ENCODE data around the gene MT1M. TPM values are rescaled to one million over a fixed set of nuclear protein-coding genes. Genes with fewer than 3 reads are reported as not detected.

The MT1M gene
- total and polyA plus RNA-seq, 2 of the 4 experiments (the other 2 are of a cell fraction), result 0.10 TPM; not detected in 1

DNA sequence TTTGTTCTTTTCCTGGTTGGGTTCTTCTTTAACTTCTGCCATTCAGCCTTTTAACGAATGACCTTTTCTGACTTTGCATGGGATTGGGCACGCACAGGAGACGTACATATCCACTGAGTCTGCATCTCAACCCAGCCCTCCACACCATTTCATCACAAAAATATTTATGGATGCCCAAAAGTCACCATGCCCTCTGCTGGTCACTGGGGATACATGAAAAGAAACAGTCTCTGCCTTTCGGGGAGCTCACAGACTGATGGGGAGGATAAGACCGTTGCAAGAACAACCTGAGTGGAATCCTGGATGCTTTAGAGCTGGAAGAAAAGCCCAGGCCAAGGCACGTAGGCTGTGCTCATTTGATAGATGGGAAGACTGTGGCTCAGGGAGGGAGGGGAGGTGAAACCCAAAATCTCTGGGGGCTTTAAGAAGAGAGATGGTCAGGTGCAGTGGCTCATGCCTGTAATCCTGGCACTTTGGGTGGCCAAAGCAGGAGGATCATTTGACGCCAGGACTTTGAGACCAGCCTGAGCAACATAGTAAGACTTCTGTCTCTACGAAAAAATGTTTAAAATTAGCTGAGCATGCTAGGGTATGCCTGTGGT is 32.0 kb upstream of the MT1M start (continued):
- peak; percentile 70 for TF ChIP-seq CTCF (conservative IDR thresholded peaks at IDR 0.05; ENCODE audit: low read depth, low read length)

GRCh38 chr16:56601325-56601724 is 31.1 kb upstream of the MT1M start:
- in situ Hi-C loops (cut with MboI; ENCODE audit: low sequenced_read_pairs) (loop anchor here (5.0 kb wide), 1 partner anchor 89 kb away; no protein-coding TSS in a partner anchor), dilution Hi-C loops (cut with HindIII; ENCODE audit: low sequenced_read_pairs, unreplicated experiment) (no loop called here), intact Hi-C loops (cut with micrococcal nuclease) (loop anchor here (2.0 to 10.0 kb wide), 3 partner anchors 101 to 247 kb away; no protein-coding TSS in a partner anchor)
- ChIA-PET CTCF (interaction anchor here (1.0 to 1.5 kb wide), 6 partner anchors 9 to 101 kb away, joined by 4 to 9 read pairs (median 4); no protein-coding TSS in a partner anchor), POLR2A (ENCODE audit: unreplicated experiment) (no interaction called here)
- Histone ChIP-seq H3K23ac (ENCODE audit: low read depth, low read length) (no peak overlapping the region), H4K20me1 (ENCODE audit: insufficient read depth, low read length) (peaks cover 4% of the 10 kb centered on the region), H2BK20ac (ENCODE audit: low read depth, low read length) (no peak overlapping the region), H3K27me3 (ENCODE audit: control insufficient read depth, insufficient read depth, low read length) (no peaks in the 10 kb centered on the region), H3K14ac (replicated peaks; ENCODE audit: low read depth, low read length) (no peak overlapping the region), H2BK120ac (ENCODE audit: low read depth, low read length) (0 out of 2 replicates have a peak overlapping the region, but pooled peaks have one; percentile 5), H3K9me1 (ENCODE audit: insufficient read depth, low read length) (peaks cover 15% of the 10 kb centered on the region), H3K79me1 (ENCODE audit: low read depth in 1 of 2, low read length in 2 of 2) (peaks cover 0 to 6% of the 10 kb centered on the region in 2 experiments; a peak in 1 of 4 replicates), H2AK9ac (replicated peaks; ENCODE audit: low read depth, low read length, poor library complexity) (no peak overlapping the region), H4K91ac (ENCODE audit: insufficient read depth, low read depth, low read length) (no peak overlapping the region), H3K36me3 (ENCODE audit: control insufficient read depth, insufficient read depth, low read length) (no peaks in the 10 kb centered on the region), H3K4me3 (ENCODE audit: insufficient read depth, low read depth, low read length) (no peak overlapping the region), H4K5ac (ENCODE audit: low read depth, low read length) (no peak overlapping the region), H3K4me1 (ENCODE audit: control insufficient read depth, insufficient read depth, low read length) (peaks cover 4% of the 10 kb centered on the region), H2BK5ac (ENCODE audit: low read depth, low read length, poor library complexity, severe bottlenecking) (no peak overlapping the region), H2AK5ac (ENCODE audit: low read depth, low read length) (peak overlapping the region; percentile 25; the same call in 1 of the 2 replicates), H4K8ac (ENCODE audit: low read depth in 2 of 2, low read length in 2 of 2) (no peak overlapping the region), H3K4ac (ENCODE audit: low read depth, low read length) (no peak overlapping the region), H3K9me3 (ENCODE audit: control insufficient read depth, insufficient read depth, low read length) (no peaks in the 10 kb centered on the region), H3K4me2 (ENCODE audit: low read depth, low read length) (no peak overlapping the region), H2BK15ac (ENCODE audit: low read depth, low read length) (no peak overlapping the region), H3K18ac (ENCODE audit: low read depth, low read length) (no peak overlapping the region), H3K56ac (ENCODE audit: extremely low read depth, insufficient read depth, low read length) (no peak overlapping the region), H2AFZ (replicated peaks; ENCODE audit: low read length, poor library complexity) (no peak overlapping the region), H3K27ac (ENCODE audit: insufficient read depth, low read length) (no peak overlapping the region), H3K9ac (ENCODE audit: low read depth, low read length) (no peak overlapping the region)
- no CpG with 5 or more reads among the region's 9 CpGs for WGBS, 2 experiments (ENCODE audit: extremely low coverage in 2 of 2, insufficient read length in 1 of 2)
- no peak for ATAC-seq (ENCODE audit: low read depth)
- BruUV-seq (replicated peaks), result no TSS peak
- DNase-seq, result no peak
- no peak for TF ChIP-seq MAZ (IDR thresholded peaks at IDR 0.05; ENCODE audit: borderline replicate concordance, low read depth, low read length)
- no peak for TF ChIP-seq SMC3 (IDR thresholded peaks at IDR 0.05; ENCODE audit: low read depth, low read length)
- TF ChIP-seq, protein P1, sequence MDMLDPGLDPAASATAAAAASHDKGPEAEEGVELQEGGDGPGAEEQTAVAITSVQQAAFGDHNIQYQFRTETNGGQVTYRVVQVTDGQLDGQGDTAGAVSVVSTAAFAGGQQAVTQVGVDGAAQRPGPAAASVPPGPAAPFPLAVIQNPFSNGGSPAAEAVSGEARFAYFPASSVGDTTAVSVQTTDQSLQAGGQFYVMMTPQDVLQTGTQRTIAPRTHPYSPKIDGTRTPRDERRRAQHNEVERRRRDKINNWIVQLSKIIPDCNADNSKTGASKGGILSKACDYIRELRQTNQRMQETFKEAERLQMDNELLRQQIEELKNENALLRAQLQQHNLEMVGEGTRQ (IDR thresholded peaks at IDR 0.05; ENCODE audit: low read depth, low read length), result no peak
- TF ChIP-seq MAFK (IDR thresholded peaks at IDR 0.05; ENCODE audit: low read depth, low read length), result no peak
- TF ChIP-seq, protein P2, sequence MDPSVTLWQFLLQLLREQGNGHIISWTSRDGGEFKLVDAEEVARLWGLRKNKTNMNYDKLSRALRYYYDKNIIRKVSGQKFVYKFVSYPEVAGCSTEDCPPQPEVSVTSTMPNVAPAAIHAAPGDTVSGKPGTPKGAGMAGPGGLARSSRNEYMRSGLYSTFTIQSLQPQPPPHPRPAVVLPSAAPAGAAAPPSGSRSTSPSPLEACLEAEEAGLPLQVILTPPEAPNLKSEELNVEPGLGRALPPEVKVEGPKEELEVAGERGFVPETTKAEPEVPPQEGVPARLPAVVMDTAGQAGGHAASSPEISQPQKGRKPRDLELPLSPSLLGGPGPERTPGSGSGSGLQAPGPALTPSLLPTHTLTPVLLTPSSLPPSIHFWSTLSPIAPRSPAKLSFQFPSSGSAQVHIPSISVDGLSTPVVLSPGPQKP (IDR thresholded peaks at IDR 0.05; ENCODE audit: borderline replicate concordance, low read depth, low read length), result no peak
- no peak for TF ChIP-seq NFE2L2 (IDR thresholded peaks at IDR 0.05; ENCODE audit: low read depth, low read length)
- no peak for TF ChIP-seq FOS (IDR thresholded peaks at IDR 0.05; ENCODE audit: low read depth, low read length)
- no peak for TF ChIP-seq CEBPB (IDR thresholded peaks at IDR 0.05; ENCODE audit: low read depth, low read length)
- TF ChIP-seq RAD21 (IDR thresholded peaks at IDR 0.05; ENCODE audit: low read length), result no peak
- TF ChIP-seq RFX5 (IDR thresholded peaks at IDR 0.05; ENCODE audit: low read depth, low read length), result no peak
- no peak for TF ChIP-seq POLR2A (IDR thresholded peaks at IDR 0.05; ENCODE audit: low read depth, low read length)
- TF ChIP-seq BHLHE40 (IDR thresholded peaks at IDR 0.05; ENCODE audit: low read depth, low read length), result no peak
- no peak for TF ChIP-seq RCOR1 (IDR thresholded peaks at IDR 0.05; ENCODE audit: insufficient replicate concordance, low read length)
